Endothelial cell of umbilical vein (primary cell): ENCODE measurements around the gene ARMC7.

Experiments used
- CTCF ChIP-seq, 2 donors: IDR thresholded peaks; 1 replicate in 1 of 2; 2 replicates in 1 of 2; pipeline ENCODE4 v1.5.1; 2011; ENCODE audit warnings: low read length in 2 of 2, mild to moderate bottlenecking in 2 of 2, moderate library complexity in 2 of 2, control low read depth in 1 of 2, inconsistent platforms in 1 of 2, low read depth in 1 of 2; ENCODE audit not compliant: insufficient read depth in 1 of 2; ENCODE audit errors: extremely low read depth in 1 of 2
- EZH2 ChIP-seq: IDR thresholded peaks from 2 replicates; pipeline ENCODE4 v1.6.1; 2012; ENCODE audit warnings: borderline replicate concordance, low read depth, mild to moderate bottlenecking, moderate library complexity, low read length, inconsistent platforms; ENCODE audit not compliant: severe bottlenecking

GRCh38 chr17:75105126-75106080 is 4.4 kb upstream of the ARMC7 start:
- peak; percentile 76 to 84 for TF ChIP-seq CTCF (IDR thresholded peaks at IDR 0.05; ENCODE audit: extremely low read depth in 1 of 2, insufficient read depth in 1 of 2, low read depth in 1 of 2, low read length in 2 of 2)
- TF ChIP-seq EZH2, result no peak
